Embryonic facial prominence (tissue), 1 donor: ENCODE results near the gene FIP1L1.

Experiments
- DNase-seq: peaks from one replicate; pipeline ENCODE4 v3.0.0-alpha.2; 2016; ENCODE audit errors: extremely low spot score

Gene FIP1L1

GRCh38 chr4:53476232-53477037, 99.0 kb downstream of the FIP1L1 start:
- DNase-seq: no peak

DNA sequence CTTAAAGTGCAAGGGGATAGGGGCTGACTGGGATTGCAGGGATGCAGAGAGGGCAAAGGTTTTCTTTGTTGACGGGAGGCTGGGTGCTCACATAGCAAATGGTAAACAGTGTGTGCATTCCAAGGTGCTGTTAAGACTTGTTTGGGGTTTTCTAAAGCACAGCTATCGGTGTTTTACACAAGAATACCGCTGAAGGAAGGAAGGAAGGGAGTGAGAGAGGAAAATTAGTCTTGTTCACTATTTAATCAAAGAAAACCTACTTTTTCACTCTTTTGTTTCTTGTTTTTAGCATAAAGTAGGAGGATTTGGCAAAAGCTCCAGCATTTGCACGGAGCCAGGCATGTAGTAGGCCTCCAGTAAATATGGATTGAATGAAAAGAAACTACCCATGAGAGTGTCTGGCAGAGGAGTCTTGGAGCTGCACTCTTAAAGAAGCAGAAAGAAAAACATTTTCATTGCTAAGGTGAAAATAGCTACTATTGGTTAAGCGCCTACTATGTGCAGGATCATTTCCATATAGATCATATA, 99.7 kb downstream of the FIP1L1 start:
- DNase-seq: no peak

- no peak for DNase-seq
These were observed 100.2 kb downstream of the FIP1L1 start for GRCh38 chr4:53477636-53478035.

DNA sequence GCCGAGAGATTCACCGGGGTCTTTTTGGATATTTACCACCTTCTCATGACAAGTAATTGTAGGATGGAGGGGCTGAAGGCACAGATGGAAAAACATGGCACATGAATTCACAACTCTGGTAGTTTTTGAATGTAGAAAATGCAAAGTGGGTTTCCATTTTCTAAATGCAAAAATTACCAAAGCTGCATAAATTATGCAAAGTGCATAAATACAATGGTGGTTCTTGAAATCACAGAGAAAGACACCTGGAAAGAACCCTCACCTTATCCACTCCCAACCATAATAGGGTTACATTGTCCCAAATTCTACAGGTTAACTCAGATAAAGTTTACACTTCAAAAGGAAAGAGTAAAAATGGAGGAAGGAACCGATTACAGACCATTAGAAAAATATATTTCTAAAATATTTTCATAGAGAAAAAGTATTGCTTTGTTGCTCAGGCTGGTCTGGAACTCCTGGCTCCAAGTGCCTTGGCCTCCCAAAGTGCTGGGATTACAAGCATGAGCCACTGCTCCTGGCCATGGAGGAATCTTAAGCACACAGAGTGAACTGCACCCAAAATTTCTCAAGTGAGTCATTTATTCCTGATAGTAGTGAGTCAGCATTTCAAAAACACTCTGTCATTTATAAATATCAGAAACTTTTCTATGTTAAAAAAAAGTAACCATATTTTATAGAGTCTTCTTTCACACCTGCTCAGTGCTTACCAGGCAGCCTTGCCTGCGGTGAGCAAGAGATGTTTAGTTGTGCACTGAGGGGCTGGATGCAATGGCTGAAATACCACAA, 101.4 kb downstream of the FIP1L1 start:
- DNase-seq: no peak

- DNase-seq: no peak
These were observed 102.5 kb downstream of the FIP1L1 start for GRCh38 chr4:53479736-53480525.

DNA sequence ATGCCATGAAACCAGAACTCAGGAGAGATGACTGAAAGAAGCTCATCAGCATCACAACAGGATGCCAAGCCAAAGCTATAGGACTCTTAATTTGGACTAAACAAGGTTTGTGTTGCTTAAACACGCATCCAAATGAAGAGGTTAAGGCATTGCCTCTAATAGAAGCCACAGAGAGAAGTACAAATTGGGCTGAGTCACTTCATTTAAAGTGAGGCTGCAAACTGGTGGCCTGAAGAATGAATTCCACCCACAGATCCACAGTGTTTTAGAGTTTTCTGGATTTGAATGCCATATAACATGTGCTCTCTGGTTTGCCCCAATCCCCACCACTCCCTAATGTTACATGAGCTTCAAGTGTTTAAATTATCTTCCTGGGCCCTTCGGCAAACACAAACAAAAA, 103.5 kb downstream of the FIP1L1 start:
- no peak for DNase-seq

DNA sequence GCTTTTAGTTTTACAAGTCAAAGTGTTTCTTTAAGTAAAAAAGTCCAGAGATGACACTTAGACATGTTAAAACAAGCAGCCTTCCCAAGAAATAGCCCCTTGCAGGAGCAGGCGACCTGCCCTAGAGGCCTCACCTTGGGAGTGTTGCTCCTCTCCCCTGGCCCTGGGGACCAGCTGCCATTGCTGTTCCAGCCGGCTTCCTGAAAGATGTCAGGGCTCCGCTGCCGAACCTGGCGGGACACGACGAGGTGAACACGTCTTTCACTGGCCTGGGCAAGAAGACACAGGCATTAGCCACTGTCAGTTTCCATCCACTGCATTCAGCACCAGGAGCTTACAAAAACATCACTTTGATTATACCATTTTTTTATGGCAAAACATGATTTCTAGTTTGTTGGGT, 104.1 kb downstream of the FIP1L1 start:
- DNase-seq: no peak

- DNase-seq: no peak
These were observed 105.8 kb downstream of the FIP1L1 start for GRCh38 chr4:53483250-53483649.

DNA sequence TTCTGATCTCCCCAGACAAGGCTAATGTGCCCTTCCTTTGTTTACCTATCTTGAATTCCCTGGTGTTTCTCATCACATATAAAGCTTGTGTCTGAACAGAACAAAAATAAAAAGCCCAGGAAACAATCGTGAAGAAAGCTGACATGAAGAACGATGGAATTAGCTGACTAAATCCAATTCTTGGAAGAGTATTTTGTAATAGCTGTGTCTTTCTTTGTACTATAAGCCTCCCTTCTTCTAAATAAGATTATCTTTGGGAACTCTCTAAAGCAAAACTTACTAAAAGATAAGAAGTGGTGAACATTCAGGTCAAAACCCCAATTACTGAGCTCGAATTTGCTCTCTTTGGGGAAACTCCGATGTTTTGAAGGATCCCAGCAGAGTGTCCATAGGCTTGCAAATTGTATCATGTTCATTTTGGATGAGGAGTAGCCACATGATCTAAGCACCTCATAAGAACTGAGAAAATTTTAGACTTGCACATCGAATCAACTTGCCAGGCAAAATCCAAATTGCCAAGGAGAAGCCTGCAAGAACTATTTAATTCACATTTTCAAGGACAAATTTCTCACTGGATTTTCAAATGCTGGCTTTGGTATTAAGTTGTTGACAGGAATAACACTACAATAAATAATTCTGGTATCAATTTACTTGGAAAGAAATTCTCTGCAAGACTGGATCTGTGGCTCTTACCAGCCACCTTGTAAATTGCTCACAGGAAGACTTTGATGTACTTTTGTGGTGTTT, 107.6 kb downstream of the FIP1L1 start:
- DNase-seq: no peak

GRCh38 chr4:53485658-53486040, 108.2 kb downstream of the FIP1L1 start:
- DNase-seq: no peak

DNA sequence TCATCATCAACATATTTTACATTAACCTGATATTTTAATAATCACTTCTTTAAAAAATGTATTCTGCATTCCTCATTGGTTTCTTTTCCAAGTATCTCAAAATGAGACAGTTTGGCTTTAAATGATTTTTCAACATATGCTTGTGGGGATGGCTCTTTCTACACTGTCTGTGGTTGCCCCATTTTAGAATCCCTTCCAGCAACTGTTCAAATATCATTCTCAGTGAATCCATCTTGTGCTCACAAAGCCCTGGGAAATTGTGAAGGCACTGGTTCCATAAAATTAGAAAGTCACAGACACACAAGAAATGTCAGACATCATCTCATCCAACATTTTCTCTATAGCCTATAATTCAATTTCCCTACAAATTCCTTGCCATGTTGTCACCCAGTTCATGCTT, 110.3 kb downstream of the FIP1L1 start:
- DNase-seq: no peak

DNA sequence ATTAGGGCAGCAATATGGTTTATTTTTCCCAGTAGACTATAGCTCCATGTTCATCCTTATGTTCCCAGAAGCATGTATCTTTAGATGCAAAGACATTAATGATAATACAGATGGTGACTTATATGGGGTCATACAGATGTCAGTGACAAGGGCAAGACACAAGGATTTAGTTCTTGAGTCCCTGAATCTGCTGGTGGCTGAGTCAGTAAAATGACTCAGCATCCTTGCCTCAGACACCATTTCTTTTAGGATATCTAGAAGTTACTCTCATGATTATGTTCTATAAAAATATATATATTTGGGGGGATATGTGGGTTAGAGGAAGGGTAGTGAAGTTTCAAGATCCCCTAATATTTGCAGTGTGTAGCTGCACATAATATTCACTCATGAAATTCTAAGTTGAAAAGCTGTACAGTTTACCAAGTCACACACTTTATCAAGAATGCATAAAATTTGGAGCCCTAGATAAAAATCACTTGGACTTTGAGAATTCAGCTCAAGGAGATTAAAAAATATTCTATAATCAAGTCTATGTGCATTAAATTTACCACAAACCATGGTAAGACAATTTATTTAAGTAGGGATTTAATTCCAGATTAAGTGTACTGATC, 111.9 kb downstream of the FIP1L1 start:
- DNase-seq: no peak

GRCh38 chr4:53490161-53490956, 112.9 kb downstream of the FIP1L1 start:
- peak; percentile 67 for DNase-seq

DNA sequence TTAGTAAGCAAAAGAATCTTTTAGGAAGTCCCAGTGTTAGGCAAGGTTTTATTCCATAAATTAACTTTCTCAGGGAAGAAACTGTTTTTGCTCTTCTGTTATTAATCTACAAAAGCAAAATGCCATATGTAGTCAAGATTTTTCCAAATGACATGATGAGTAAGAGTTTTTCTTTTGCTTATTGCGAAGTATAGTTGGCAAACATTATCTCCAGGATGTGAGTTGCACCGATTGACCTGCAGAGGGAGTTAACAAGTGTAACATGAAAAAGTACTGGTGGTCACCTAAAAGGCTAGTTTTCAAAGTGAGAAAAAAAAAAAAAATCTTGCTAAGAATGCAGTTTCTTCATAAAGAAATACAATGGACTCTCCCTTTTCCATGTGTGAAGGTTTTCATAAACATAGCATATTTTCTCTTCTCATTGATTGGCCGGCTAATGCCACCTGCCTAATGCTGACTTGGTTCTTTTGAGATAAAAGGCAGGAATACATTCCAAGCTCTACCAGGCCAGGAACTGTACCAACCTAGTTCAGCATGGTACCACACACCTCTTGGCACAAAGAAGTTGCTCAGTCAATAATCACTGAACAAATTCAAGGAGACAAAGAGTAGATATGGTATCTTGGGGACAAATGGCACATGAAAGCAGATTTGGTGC, 113.7 kb downstream of the FIP1L1 start:
- peak; percentile 37 for DNase-seq

- no peak for DNase-seq
These were observed 117.4 kb downstream of the FIP1L1 start for GRCh38 chr4:53494851-53495250.

DNA sequence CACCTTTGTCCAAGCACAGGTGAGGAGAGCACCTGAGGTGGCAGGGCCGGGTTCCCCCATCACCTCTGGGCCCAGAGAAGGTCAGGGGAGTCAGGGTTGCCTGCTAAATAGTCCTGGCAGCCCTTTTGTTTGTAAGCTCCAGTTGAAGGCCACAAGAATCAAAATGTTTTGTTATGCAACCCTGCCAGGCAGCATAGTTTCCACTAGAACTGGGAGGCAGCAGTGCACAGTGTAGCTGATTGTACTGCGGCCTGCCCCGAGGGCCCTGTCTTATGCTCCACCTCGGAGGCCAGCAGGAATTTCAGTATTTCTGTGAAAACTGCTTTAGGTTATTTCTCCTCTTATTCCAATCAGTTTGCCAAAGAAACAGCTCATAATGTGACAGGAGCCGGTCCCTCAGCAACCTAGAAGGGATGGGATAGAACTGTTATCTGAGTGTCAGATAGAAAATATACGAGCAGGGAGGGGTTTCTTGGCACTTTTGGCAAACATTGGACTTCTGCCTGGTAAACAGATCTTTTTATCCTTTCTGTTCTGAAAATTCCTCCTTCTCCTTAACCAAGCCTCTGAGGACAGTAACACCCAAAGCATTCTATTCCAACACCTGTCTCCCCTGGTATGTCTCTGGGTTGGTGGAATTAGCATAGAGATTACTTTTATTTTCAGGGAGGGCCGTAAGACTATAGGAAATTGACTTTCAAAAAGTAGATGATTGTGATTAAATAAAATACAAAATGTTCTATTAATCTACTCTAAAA, 120.2 kb downstream of the FIP1L1 start:
- DNase-seq: no peak

DNA sequence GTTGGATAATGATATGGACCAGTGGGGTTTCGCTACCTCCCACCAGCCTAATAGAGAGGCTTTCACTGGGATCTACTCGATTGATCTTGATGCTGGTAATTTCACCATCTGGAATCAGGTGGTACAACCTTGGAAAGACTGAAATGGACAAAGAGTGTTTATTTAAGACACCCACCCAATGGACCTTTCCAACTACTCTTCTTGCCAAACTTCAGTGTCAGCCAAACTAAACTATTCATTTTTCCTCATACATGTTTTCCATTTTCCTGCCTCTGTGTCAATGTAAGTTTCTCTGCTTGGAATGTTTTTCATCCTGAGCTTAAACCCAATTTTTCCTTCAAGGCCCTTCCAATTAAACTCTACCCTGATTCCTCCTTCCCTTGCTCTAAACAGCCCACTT, 121.3 kb downstream of the FIP1L1 start:
- DNase-seq: no peak

DNA sequence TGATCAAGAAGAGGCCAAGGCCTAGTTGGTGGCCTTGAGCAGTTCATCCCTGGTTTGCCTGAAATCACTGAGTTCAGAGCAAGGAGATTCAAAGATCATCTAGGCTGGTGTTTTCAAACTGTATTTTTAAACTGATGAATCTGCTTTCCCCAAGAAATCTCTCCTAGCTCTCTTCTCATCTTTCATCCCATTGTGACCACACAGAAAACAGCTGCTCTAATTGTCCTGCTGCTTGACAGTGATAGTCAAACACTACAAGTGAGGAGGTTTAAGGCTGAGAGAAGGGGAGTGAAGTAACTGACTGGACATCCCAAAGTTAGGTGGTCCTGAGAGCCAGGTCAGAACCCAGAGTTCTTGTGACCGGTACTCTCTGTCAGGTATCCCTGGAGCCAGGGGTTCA, 122.3 kb downstream of the FIP1L1 start:
- DNase-seq: no peak

DNA sequence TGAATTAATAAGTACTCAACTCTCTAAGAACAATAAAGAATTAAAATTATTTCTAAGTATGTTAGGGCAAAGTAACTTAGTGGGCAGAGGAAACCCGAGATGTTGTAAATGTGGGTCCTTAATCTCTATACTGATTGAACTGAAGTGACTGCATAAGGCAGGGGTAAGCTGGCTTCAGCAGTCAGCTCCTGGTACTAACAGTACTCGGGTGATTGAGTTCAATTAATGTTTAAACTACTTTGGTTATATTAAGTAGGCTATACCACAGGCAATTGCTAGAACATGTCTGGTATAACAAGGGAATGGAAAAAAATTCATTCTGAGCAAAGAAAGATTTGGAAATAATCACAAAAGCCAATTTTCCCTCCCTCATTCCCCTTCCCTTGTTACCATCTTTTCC, 123.1 kb downstream of the FIP1L1 start:
- no peak for DNase-seq
